Measurements from ENCODE around the gene ALB. TPM values are rescaled to one million over a fixed set of nuclear protein-coding genes. Genes with fewer than 3 reads are reported as not detected.

Gene ALB
- polyA plus RNA-seq, 1 donor = 20.3 TPM

- Histone ChIP-seq H3K9me3 (ENCODE audit: control insufficient read depth, low read depth, low read length) (no peaks in the 10 kb centered on the region), H3K4me3 (ENCODE audit: low read length) (no peak overlapping the region), H3K4me1 (ENCODE audit: control insufficient read depth, insufficient read depth, low read length) (no peaks in the 10 kb centered on the region), H3K36me3 (ENCODE audit: control insufficient read depth, insufficient read depth, low read length) (no peaks in the 10 kb centered on the region), H3K27ac (ENCODE audit: low read length) (no peak overlapping the region), H3K27me3 (ENCODE audit: control insufficient read depth, insufficient read depth, low read length) (no peaks in the 10 kb centered on the region)
- no peak for DNase-seq
- 96% methylated on average over 3 of the region's 4 CpGs for WGBS (ENCODE audit: insufficient coverage, low lambda C conversion rate)
Measured at GRCh38 chr4:73460913-73461522, 56.9 kb downstream of the ALB start.

GRCh38 chr4:73468170-73468569 is 64.1 kb downstream of the ALB start:
- Histone ChIP-seq H3K4me1 (ENCODE audit: control insufficient read depth, insufficient read depth, low read length) (no peaks in the 10 kb centered on the region), H3K4me3 (ENCODE audit: low read length) (no peak overlapping the region), H3K9me3 (ENCODE audit: control insufficient read depth, low read depth, low read length) (peaks cover 7% of the 10 kb centered on the region), H3K36me3 (ENCODE audit: control insufficient read depth, insufficient read depth, low read length) (no peaks in the 10 kb centered on the region), H3K27ac (ENCODE audit: low read length) (no peak overlapping the region), H3K27me3 (ENCODE audit: control insufficient read depth, insufficient read depth, low read length) (no peaks in the 10 kb centered on the region)
- 92% methylated on average over 3 of the region's 3 CpGs for WGBS (ENCODE audit: insufficient coverage, low lambda C conversion rate)
- DNase-seq = no peak

GRCh38 chr4:73470728-73471127 is 66.6 kb downstream of the ALB start:
- Histone ChIP-seq H3K27me3 (ENCODE audit: control insufficient read depth, insufficient read depth, low read length) (no peaks in the 10 kb centered on the region), H3K4me3 (ENCODE audit: low read length) (no peak overlapping the region), H3K4me1 (ENCODE audit: control insufficient read depth, insufficient read depth, low read length) (no peaks in the 10 kb centered on the region), H3K27ac (ENCODE audit: low read length) (no peak overlapping the region), H3K36me3 (ENCODE audit: control insufficient read depth, insufficient read depth, low read length) (no peaks in the 10 kb centered on the region), H3K9me3 (ENCODE audit: control insufficient read depth, low read depth, low read length) (peaks cover 7% of the 10 kb centered on the region)
- no peak for DNase-seq
- WGBS (ENCODE audit: insufficient coverage, low lambda C conversion rate) = no CpG with 5 or more reads among the region's 1 CpG

Other genes with a start within 250 kb of the ALB start
- gene ANKRD17, start 145.5 kb upstream of the ALB start, polyA plus RNA-seq = 50.7 TPM
- 442 TPM for gene AFP, start 31.9 kb downstream of the ALB start, polyA plus RNA-seq
- 10.4 TPM for gene AFM, start 77.5 kb downstream of the ALB start, polyA plus RNA-seq
- 17.4 TPM for gene RASSF6, start 216.1 kb downstream of the ALB start, polyA plus RNA-seq